Brain pericyte (primary cell): ENCODE results near the gene CDK13.

Experiments
- DNase-seq: peaks from one replicate; pipeline ENCODE4 v3.0.0-alpha.2; 2012; ENCODE audit warnings: low read depth, low spot score

Gene CDK13

DNA sequence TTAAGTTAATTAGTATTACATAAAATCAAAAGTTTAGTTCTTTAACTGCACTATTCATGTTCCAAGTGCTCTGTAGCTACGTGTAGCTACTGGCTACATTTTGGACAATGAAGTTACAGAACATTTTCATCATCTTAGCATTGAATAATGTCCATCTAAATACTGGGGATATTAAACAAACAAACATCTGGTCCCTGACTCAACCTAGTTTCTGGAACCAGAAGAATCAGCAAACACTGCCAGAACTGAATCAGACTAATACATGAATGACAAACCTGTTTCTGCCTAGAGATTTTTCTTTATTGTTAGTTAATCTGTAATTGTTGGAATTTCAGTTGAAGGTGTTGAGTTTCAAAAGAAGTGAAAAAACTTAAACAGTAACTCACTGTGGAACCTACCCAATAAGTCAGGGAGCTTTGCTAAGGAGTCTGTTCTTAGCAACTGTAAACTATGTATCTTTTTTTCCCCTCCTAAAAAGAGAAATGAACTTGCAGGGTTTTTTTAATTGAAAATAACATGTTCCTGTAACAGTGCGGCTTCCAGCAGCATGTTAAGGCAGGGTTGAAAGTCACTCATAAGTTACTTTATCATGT lies 58.3 kb downstream of the CDK13 start:
- DNase-seq, result no peak

DNA sequence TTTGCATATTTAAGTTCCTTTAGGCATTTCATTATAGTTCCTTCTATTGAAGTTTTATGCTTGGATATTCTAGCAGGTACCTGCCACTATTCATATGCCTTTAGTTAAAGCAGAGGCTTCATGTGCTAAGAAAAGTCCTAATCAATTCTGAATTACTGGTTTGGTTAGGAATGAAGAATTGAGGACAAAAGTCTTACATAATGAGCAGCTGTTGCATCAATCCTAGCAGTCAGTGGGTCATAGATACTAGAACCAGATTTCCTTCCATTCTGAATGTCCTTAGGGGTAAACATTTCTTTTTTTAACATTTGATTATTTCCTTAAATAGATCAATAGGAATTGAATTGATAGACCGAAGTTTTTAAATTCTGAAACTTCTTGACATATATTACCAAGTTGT lies 59.2 kb downstream of the CDK13 start:
- no peak for DNase-seq

DNA sequence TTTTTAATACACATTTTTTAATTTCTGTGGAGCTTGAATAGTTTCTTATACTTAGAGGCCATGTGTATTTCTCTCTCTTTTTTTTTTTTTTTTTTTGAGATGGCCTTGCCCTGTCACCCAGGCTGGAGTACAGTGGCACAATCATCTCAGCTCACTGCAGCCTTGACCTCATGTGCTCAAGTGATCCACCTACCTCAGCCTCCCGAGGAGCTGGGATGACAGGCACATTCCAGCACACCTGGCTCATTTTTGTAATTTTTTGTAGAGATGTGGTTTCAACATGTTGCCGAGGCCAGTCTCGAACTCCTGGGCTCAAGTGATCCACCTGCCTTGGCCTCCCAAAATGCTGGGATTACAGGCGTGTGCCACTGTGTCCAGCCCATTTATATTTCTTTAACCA lies 64.3 kb downstream of the CDK13 start:
- no peak for DNase-seq

GRCh38 chr7:40015790-40016296 lies 65.8 kb downstream of the CDK13 start:
- DNase-seq, result no peak

DNA sequence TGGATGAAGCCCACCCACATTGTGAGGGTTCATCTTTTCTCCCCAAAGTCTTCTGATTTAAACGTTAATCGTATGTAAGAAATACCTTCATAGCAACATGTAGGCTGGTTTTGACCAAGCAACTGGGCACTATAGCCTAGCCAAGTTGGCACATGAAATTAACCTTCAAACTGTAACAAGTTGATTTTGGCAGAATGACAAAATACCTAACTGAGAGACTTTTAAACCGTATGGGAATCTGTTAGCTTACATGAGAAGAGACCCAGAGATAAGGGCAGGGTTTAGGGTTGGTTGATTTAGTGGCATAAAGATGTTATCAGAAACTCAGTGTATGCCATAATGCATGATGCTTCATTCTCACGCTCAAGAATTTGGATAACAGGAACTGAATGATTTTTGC lies 69.5 kb downstream of the CDK13 start:
- no peak for DNase-seq

DNA sequence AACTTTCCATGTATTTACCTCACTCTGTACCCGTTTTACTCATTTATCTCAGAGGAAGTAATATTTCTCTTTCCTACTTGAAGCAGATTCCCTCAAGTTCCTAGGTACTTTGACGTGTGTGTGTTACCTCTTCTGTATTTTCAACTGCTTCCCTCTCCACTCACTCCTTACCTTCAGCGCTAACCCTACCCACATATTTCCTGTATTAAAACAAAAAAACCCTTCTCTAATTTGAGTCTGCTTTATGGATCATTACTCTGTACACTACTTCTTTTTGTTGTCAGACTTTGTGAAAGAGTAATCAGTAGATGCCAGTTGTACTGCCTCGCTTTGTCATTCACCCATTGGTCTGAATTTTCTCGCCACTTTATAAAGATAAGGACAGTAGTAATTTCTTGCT lies 74.0 kb downstream of the CDK13 start:
- no peak for DNase-seq

DNA sequence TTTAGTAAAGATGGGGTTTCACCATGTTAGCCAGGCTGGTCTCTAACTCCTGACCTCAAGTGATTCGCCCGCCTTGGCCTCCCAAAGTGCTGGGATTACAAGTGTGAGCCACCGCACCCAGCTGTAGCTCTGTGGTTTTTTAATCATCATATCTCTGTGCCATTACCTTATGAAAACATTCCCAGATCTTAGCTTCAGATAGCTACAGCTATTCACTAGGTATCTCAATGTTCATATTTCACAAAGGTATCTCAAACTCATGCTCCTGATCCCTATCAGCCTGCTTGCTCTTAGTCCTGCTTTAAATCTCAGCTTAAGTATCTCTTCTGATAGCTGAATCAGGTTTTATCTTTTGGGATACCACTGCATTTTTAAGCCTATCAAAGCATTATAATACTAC lies 74.8 kb downstream of the CDK13 start:
- DNase-seq, result no peak

- no peak for DNase-seq
Observed at GRCh38 chr7:40027545-40027944, 77.5 kb downstream of the CDK13 start.

DNA sequence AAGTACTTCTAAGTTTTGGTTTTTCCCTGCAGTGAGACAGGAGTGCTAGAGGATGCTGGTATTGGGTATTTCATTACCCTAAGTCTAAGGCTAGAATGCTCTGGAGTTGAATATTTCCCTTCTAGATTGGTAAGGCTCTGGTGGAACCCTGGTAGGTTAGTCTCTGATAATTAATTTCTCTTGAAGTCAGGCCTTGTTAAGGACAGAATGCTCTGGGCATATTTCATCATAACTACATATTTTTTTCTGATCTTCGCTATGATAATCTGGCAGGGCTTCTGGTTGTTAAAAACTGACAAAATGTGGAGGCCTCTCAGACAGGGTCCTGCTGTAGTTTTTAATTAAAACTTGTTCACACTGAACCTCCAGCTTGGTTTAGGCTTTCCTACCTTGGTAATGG lies 83.8 kb downstream of the CDK13 start:
- no peak for DNase-seq

- DNase-seq, result no peak
Observed at GRCh38 chr7:40041456-40041855, 91.4 kb downstream of the CDK13 start.

- DNase-seq, result no peak
Observed at GRCh38 chr7:40043164-40043563, 93.1 kb downstream of the CDK13 start.

DNA sequence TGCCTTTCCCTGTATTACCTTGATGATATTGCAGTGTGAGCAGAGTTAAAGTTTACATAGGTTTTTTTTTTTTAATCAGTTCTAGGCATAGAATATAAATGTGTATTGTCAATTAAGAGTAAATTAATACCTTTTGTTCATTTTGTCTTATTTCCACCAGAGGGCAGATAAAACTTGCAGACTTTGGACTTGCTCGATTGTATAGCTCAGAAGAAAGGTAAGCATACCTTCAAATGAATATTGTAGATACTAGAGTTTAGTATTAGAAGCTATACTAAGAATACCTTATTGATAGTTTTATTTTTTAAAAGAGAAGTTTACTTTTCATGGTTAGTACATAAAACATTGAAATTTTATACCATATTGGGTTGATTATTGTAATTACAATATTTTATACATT lies 97.6 kb downstream of the CDK13 start:
- no peak for DNase-seq

DNA sequence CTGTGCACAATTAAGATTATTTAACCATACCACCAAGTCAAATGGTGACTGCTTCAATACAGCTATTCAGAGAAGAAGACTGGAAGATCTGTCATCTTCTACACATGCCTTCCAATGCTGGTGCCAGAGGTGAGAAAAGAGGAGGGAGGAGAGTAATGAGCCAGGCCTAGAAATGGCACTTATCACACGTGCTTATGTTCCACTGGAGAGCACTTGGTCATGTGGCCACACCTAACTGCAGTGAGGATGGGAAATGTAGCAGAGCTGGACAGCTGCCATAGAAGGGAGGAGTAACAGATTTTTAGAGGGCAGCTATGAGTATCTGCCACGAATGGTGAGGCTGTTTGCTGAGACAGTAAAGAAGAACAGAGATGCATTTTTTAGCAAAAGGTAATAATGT lies 107.2 kb downstream of the CDK13 start:
- DNase-seq, result no peak

DNA sequence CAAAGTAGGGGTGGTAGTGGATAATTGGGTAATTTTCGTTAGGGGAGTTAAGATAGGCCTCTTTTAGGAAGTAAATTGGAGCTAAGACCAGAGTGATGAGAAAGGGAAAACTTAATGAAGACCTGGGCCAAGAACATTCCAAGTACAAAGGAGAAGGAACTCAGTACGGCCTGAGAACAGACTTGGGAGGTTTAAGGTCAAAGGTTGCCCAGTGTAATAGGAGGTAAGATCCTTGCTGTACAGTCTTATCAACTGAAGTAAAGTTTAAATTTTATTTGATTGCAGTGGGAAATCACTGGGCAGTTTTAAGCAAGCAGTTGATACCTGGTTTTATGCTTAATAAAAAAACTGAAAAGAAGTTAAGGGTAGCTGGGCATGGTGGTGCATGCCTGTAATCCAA lies 108.0 kb downstream of the CDK13 start:
- DNase-seq, result no peak

- DNase-seq, result no peak
Observed at GRCh38 chr7:40058636-40059035, 108.6 kb downstream of the CDK13 start.

DNA sequence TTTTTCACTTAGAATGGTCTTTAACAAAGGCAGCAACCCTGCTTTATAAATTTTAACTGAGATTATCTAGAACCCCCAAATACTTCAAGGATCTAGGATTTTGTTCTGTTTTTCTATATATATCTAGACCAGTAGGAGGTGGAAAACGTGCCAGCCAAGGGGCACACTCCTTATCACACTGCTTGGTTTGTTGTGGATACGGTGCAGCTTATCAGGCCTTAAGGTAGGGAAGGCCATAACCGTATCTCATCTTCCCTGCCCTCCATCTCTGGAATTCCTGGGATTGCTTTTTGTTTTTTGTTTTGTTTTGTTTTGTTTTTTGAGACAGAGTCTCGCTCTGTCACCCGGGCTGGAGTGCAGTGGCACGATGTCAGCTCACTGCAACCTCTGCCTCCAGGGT lies 109.0 kb downstream of the CDK13 start:
- DNase-seq, result no peak

- DNase-seq, result no peak
Observed at GRCh38 chr7:40072268-40072667, 122.2 kb downstream of the CDK13 start.

- no peak for DNase-seq
Observed at GRCh38 chr7:40073239-40073638, 123.2 kb downstream of the CDK13 start.

DNA sequence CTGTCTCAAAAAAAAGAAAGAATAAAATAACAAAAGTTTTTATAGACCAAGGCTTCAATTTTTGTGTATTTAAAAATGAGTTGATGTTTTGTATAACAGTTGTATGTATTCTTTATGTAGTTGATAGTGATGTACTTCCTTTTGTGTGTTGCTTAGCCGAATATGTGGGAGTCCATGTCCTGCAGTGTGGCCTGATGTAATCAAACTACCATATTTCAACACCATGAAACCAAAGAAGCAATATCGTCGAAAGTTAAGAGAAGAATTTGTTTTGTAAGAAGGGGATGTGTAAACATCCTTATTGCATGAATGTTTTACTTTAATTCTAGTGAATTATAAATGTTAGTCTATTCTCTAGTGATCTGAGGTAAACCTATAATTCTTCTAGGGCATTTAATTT lies 127.8 kb downstream of the CDK13 start:
- no peak for DNase-seq

GRCh38 chr7:40092182-40092581 lies 142.1 kb downstream of the CDK13 start:
- no peak for DNase-seq

- DNase-seq, result no peak
Observed at GRCh38 chr7:40093631-40094350, 143.7 kb downstream of the CDK13 start.

GRCh38 chr7:40095230-40095629 lies 145.2 kb downstream of the CDK13 start:
- DNase-seq, result no peak

DNA sequence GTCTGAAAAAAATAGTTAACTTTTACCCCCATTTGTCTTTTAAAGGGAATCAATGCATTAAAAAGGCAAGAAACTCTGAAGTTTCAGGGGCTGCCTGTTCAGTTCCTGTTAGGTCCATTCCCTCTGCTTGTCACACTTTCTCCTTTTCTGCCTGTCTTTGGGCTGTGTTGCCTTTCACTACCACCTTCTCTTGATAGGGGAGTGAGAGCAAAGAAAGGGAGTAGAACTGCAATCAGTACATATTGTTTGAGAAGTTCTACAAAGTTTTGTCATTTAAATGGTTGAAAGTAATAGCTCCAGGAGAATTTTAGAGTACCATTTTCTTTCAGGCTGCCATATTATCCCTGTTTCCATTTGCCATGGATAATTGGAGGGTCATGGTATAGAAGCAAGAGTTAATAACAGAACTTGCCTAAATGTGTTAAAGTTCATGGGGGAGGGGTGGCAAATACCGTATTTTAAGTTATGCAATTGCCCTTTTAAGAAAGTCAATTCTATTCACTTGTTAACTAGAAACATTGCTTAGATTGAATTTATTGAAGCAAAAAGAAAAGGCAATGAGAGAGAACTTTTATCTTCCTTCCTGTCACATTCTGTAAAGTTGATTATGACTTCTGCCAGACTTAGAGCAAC lies 145.8 kb downstream of the CDK13 start:
- DNase-seq, result no peak
